Coronary artery (tissue), 2 donors: ENCODE results near the gene TTC17.

ENCODE experiments used
- DNase-seq: peaks from one replicate; pipeline ENCODE4 v3.0.0-alpha.2; 2017; ENCODE audit warnings: low spot score
- H3K27ac ChIP-seq, 2 donors: fragments of 200-600 bp; sonication (generic); one replicate each; pipeline ENCODE4 v1.5.1; 2016 to 2019
- H3K4me3 ChIP-seq: fragments of 200-600 bp; sonication (generic); 2 replicates; pipeline ENCODE4 v1.5.1; 2016; ENCODE audit warnings: mild to moderate bottlenecking, moderate library complexity
- CTCF ChIP-seq: fragments of 200-600 bp; sonication (generic); IDR thresholded peaks from one replicate; pipeline ENCODE4 v1.5.1; 2019; ENCODE audit warnings: antibody characterized with exemption

TTC17 gene

GRCh38 chr11:43382614-43383013, 23.9 kb downstream of the TTC17 start:
- Histone ChIP-seq H3K27ac (no peak overlapping the region), H3K4me3 (no peak overlapping the region)
- no peak for DNase-seq
- TF ChIP-seq CTCF = no peak

- Histone ChIP-seq H3K27ac (no peak overlapping the region), H3K4me3 (no peak overlapping the region)
- TF ChIP-seq CTCF = no peak
- no peak for DNase-seq
Measured at GRCh38 chr11:43384393-43384792, 25.7 kb downstream of the TTC17 start.

GRCh38 chr11:43392713-43393112, 34.0 kb downstream of the TTC17 start:
- TF ChIP-seq CTCF = no peak
- DNase-seq = no peak
- Histone ChIP-seq H3K27ac (no peak overlapping the region), H3K4me3 (no peak overlapping the region)

- TF ChIP-seq CTCF = no peak
- no peak overlapping the region for H3K4me3 ChIP-seq
- DNase-seq = no peak
- no peak overlapping the region for H3K27ac ChIP-seq
Measured at GRCh38 chr11:43393765-43394355, 35.1 kb downstream of the TTC17 start.

- no peak overlapping the region for H3K4me3 ChIP-seq
- no peak overlapping the region for H3K27ac ChIP-seq
- no peak for TF ChIP-seq CTCF
- DNase-seq = no peak
Measured at GRCh38 chr11:43396617-43397016, 37.9 kb downstream of the TTC17 start.

- H3K27ac ChIP-seq = no peak overlapping the region
- H3K4me3 ChIP-seq = no peak overlapping the region
- TF ChIP-seq CTCF = no peak
- DNase-seq = no peak
Measured at GRCh38 chr11:43397251-43397650, 38.5 kb downstream of the TTC17 start.

- no peak overlapping the region for H3K4me3 ChIP-seq
- H3K27ac ChIP-seq = no peak overlapping the region
- TF ChIP-seq CTCF = no peak
- DNase-seq = no peak
Measured at GRCh38 chr11:43399983-43400630, 41.4 kb downstream of the TTC17 start.
